Measurements from ENCODE around the gene MACROD1.
A peak's percentile ranks its signal among the peaks of the same experiment; 100 is the strongest.

Gene MACROD1

GRCh38 chr11:64003807-64004589 is 161.9 kb downstream of the MACROD1 start:
- H3K27ac ChIP-seq, result peak overlapping the region; percentile 61
- TF ChIP-seq ZFX (IDR thresholded peaks at IDR 0.05; ENCODE audit: borderline replicate concordance) (no peak), CTCF (IDR thresholded peaks at IDR 0.05) (no peak)

GRCh38 chr11:64001484-64002420 is 164.2 kb downstream of the MACROD1 start:
- H3K27ac ChIP-seq, result 0 out of 2 replicates have a peak overlapping the region, but pooled peaks have one; percentile 5
- TF ChIP-seq CTCF (IDR thresholded peaks at IDR 0.05) (no peak), ZFX (IDR thresholded peaks at IDR 0.05; ENCODE audit: borderline replicate concordance) (no peak)

- TF ChIP-seq CTCF (IDR thresholded peaks at IDR 0.05) (peak; percentile 59), ZFX (IDR thresholded peaks at IDR 0.05; ENCODE audit: borderline replicate concordance) (no peak)
- H3K27ac ChIP-seq, result peak overlapping the region; percentile 71; the same call in 1 of the 2 replicates
These were observed 165.0 kb downstream of the MACROD1 start for GRCh38 chr11:64000740-64001483.

GRCh38 chr11:64000026-64000739 is 165.7 kb downstream of the MACROD1 start:
- TF ChIP-seq ZFX (IDR thresholded peaks at IDR 0.05; ENCODE audit: borderline replicate concordance) (no peak), CTCF (IDR thresholded peaks at IDR 0.05) (peak; percentile 94)
- H3K27ac ChIP-seq, result peak overlapping the region; percentile 71

- TF ChIP-seq CTCF (IDR thresholded peaks at IDR 0.05) (no peak), ZFX (IDR thresholded peaks at IDR 0.05; ENCODE audit: borderline replicate concordance) (no peak)
- H3K27ac ChIP-seq, result peak overlapping the region; percentile 71
These were observed 166.4 kb downstream of the MACROD1 start for GRCh38 chr11:63999349-64000025.
